Measurements from ENCODE around the gene RPS2.

DNA sequence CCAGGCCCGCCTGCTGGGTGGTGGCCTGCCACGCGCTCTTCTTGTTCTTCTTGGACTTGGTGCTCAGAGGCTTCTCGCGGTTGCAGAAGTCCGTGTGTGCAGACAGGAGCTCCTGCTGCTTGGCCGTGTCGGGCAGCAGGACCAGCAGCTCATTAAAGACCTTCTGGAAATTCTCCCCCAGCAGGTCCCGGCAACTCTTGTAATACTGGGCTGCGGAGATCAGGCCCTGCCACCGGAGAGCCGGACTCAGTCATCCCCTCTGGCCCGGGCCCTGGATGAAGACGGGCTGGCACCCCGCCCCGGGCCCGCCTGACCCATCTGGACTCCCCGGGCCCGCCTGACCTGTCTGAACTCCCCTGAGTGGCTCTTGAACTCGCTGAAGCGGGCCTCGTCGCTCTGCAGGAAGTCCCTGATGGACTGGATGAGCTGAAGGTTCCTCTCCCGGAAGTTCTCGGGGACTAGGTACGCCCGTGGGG, 33.8 kb upstream of the RPS2 start:
- TF ChIP-seq TAF1 (IDR thresholded peaks at IDR 0.05; ENCODE audit: borderline replicate concordance, low read depth, low read length), result no peak
- no peak for TF ChIP-seq POLR2A (IDR thresholded peaks at IDR 0.05; ENCODE audit: low read depth, low read length)
- no peak for TF ChIP-seq POLR2AphosphoS5 (IDR thresholded peaks at IDR 0.05; ENCODE audit: low read depth, low read length)

Data from GM12892 (cell line).